DMS53 treated with DMSO at 0.1 percent for 48 hours (cell line): ENCODE data around the gene VSTM4.

Source experiments
- DNase-seq: peaks from one replicate; lab custom pipeline; 2025; ENCODE audit not compliant: unreplicated experiment; lab: John Stamatoyannopoulos, UW

The VSTM4 gene

DNA sequence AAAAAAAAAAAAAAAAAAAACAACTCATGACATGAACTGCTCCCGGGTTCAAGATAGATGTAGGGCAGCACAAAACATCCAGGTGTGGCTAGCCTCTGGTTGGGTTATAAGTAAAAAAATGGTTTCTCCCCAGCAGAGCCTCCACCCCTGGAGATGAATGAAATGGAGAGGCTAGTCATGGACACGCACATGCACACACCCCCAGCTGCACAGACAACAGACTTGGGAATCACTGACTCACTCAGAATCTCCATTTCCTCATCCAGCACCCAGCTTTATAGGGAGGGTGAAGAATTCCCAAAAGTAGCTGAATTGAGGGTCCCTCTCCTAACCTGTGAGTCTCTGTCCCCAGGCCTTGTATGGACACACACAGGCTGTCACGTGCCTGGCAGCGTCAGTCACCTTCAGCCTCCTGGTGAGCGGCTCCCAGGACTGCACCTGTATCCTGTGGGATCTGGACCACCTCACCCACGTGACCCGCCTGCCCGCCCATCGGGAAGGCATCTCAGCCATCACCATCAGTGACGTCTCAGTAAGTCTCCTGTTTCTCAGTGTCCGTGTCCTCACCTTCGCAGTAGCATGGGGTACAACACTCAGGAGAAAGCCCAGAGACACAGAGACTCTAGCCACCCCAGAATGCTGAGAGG is 140.7 kb downstream of the VSTM4 start:
- no peak for DNase-seq

DNA sequence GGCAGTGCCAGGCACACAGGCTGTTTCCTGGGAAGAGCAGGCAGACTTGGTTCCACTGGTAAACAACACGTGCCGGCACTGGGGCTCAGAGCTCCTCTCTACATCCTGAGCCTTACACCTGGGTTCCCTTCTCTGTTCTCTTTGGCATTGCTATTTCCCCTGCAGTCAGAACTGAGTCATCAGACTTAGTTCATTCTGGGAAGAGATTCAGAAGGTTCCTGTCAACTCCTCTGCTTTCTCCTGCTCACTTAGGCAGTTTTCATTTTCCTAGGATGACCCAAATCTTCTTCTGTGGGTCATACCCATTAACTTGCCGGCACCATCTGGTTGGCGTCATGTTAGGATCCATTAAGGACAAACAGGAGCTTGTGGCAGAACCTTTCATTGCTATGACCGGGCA is 142.3 kb downstream of the VSTM4 start:
- DNase-seq = no peak

DNA sequence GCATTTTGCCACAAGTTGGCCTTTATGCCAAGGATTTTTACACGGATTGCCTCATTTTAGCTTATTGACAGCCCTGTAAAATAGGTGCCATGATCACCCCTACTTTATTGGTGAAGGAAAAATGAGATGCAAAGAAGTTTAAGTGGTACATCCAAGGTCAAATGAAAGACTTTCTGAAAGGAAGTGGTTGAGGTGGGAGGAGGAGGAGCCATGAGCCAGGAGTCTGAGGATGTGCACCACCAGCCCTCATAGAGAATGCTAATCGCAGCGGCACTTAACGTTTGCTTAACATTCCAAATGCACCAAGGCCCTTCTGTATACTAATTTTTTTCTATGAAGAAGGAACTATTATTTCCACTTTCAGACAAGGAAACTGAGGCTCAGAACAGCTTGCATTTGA is 144.7 kb downstream of the VSTM4 start:
- DNase-seq = no peak

DNA sequence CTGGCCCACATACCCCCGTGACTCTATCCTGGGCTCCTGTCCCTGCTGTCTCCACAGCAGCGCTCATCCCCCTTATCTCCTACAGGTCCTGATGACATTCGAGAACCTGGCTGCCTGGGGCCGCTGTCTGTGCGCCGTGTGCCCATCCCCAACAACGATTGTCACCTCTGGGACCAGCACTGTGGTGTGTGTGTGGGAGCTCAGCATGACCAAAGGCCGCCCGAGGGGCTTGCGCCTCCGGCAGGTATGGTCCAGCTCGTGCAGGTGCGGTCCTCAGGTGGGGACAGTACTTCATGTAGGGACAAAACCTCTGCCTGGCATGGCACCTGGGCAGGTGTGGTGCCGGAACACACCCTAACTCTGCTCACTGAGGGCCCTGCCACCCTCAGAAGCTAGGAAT is 145.3 kb downstream of the VSTM4 start:
- DNase-seq = no peak

DNA sequence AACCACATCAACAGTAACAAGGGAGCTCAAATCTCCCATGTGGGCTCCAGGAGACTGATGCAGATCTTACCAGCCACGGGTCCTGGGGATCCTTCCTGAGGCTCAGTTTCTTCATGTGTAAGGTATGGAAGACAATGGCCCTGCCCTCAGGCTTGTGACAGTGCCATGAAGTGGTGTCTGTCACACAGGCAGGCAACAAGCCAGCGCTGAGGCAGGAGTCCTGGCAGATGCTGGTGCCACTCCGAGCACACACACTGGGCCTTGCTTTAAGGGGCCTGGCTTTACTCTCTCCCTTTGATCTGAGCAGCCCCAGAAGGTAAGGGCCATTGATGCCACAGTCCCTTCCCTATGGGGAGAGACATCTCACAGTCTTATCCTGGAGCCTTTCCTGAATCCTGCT is 147.3 kb downstream of the VSTM4 start:
- DNase-seq = no peak

DNA sequence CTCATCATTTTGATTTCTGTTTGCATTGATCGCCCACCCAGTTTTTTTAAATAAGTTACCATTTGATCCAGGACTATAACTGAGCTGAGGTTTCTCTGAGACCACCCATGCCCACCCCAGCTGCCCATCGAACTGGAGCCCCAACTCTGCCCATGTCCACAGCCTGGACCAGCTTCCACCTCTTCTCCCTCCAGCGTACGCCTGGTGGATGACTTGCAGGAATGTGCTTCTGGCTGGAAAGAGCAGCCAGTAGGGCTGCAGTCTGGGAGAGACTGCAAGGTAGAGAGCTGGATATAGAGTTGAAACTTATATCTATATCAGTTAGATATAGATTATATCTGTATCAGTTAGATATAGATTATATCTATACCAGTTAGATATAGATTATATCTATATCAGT is 149.9 kb downstream of the VSTM4 start:
- no peak for DNase-seq
